A549 (cell line): ENCODE measurements around the gene FBRSL1. TPM values are rescaled to one million over a fixed set of nuclear protein-coding genes. Genes with fewer than 3 reads are reported as not detected.

ENCODE experiments used
- ATAC-seq, 2 experiments: fragments of 200-7000 bp in 1 of 2; fragments of >200 bp in 1 of 2; cut with Nextera tagmentation in 1 of 2; cut with Tn5 transposase in 1 of 2; 3 replicates each; pipeline versions ENCODE4 v1.8.0 to v1.9.1; 2018 to 2020; ENCODE audit warnings: mild to moderate bottlenecking in 1 of 2, moderate library complexity in 1 of 2
- CTCF ChIA-PET: fragments of 300-600 bp; sonication (Branson Sonifier 250); formaldehyde crosslinking; extraction: SDS; loops from one replicate; lab custom pipeline; 2021; ENCODE audit warnings: antibody characterized with exemption, inconsistent platforms; lab: Yijun Ruan, JAX
- POLR2A ChIA-PET: fragments of 350-600 bp; formaldehyde crosslinking; extraction: SDS; loops from one replicate; lab custom pipeline; 2021; ENCODE audit warnings: antibody characterized with exemption, inconsistent platforms; lab: Yijun Ruan, JAX
- DNase-seq, 2 experiments: peaks; one replicate each; pipeline versions ENCODE4 v3.0.0 to v3.0.0-alpha.2; 2011 to 2016; ENCODE audit warnings: low read depth in 1 of 2, low spot score in 1 of 2
- FAIRE-seq: peaks from 2 replicates; lab custom pipeline; 2011; peaks lifted over from hg19 to GRCh38; lab: Jason Lieb, UNC
- H3K27ac ChIP-seq, 2 experiments: fragments of >200 bp; sonication (Bioruptor Twin); formaldehyde crosslinking; 3 replicates each; pipeline ENCODE4 v1.5.1; 2016 to 2017
- H3K4me1 ChIP-seq: fragments of >200 bp; sonication (Bioruptor Twin); formaldehyde crosslinking; 3 replicates; pipeline ENCODE4 v1.6.1; 2016
- H3K4me2 ChIP-seq: fragments of >200 bp; sonication (Bioruptor Twin); formaldehyde crosslinking; 3 replicates; pipeline ENCODE4 v1.6.1; 2016
- H3K4me3 ChIP-seq: fragments of >200 bp; sonication (Bioruptor Twin); formaldehyde crosslinking; 3 replicates; pipeline ENCODE4 v1.5.1; 2016
- H3K9me3 ChIP-seq: fragments of >200 bp; sonication (Bioruptor Twin); formaldehyde crosslinking; 3 replicates; pipeline ENCODE4 v1.6.1; 2016
- BCL3 ChIP-seq: fragments of >200 bp; sonication (Bioruptor Twin); formaldehyde crosslinking; IDR thresholded peaks from 3 replicates; pipeline ENCODE4 v1.6.1; 2016
- BHLHE40 ChIP-seq: IDR thresholded peaks from 2 replicates; pipeline ENCODE4 v1.6.1; 2012; ENCODE audit warnings: low read depth, low read length, inconsistent platforms
- CBX8 ChIP-seq: fragments of 200-600 bp; sonication (generic); IDR thresholded peaks from 2 replicates; pipeline ENCODE4 v1.6.1; 2016
- CHD2 ChIP-seq: fragments of 150-350 bp; IDR thresholded peaks from 2 replicates; pipeline ENCODE4 v1.6.1; 2014; ENCODE audit warnings: low read length; ENCODE audit not compliant: partially characterized antibody
- EP300 ChIP-seq, 2 experiments: fragments of >200 bp; sonication (Bioruptor Twin); formaldehyde crosslinking; IDR thresholded peaks; 2 replicates in 1 of 2; 3 replicates in 1 of 2; pipeline ENCODE4 v1.6.1; 2016 to 2017
- FOSL2 ChIP-seq, 2 experiments: fragments of 450-650 bp in 1 of 2; fragments of >200 bp in 1 of 2; sonication (Bioruptor Twin) in 1 of 2; formaldehyde crosslinking; IDR thresholded peaks; 2 replicates each; pipeline versions ENCODE4 v1.5.0 to v1.6.1; 2016 to 2020; ENCODE audit warnings: mild to moderate bottlenecking in 1 of 2, moderate library complexity in 1 of 2
- GATA3 ChIP-seq: IDR thresholded peaks from 2 replicates; pipeline ENCODE4 v1.6.1; 2012; ENCODE audit warnings: borderline replicate concordance
- HDAC2 ChIP-seq: fragments of 200-600 bp; sonication (generic); IDR thresholded peaks from 2 replicates; pipeline ENCODE4 v1.6.1; 2016
- HMGXB4 ChIP-seq: fragments of 250-450 bp; sonication (Bioruptor Pico); IDR thresholded peaks from 2 replicates; pipeline ENCODE4 v1.5.0; 2021; ENCODE audit warnings: mild to moderate bottlenecking, moderate library complexity, borderline replicate concordance
- HOXA7 ChIP-seq: fragments of 250-450 bp; sonication (Bioruptor Pico); IDR thresholded peaks from 2 replicates; pipeline ENCODE4 v1.5.0; 2020; ENCODE audit warnings: mild to moderate bottlenecking, moderate library complexity
- HOXB5 ChIP-seq: fragments of 250-450 bp; sonication (Bioruptor Pico); IDR thresholded peaks from 2 replicates; pipeline ENCODE4 v1.5.0; 2020; ENCODE audit warnings: mild to moderate bottlenecking, moderate library complexity
- JUNB ChIP-seq: fragments of >200 bp; sonication (Bioruptor Twin); formaldehyde crosslinking; IDR thresholded peaks from 2 replicates; pipeline ENCODE4 v1.6.1; 2016
- KDM1A ChIP-seq: fragments of 200-600 bp; sonication (generic); IDR thresholded peaks from 2 replicates; pipeline ENCODE4 v1.6.1; 2016; ENCODE audit warnings: low read depth, mild to moderate bottlenecking
- MAFK ChIP-seq: fragments of 450-650 bp; IDR thresholded peaks from 2 replicates; pipeline ENCODE4 v1.6.1; 2014; ENCODE audit not compliant: partially characterized antibody
- MYC ChIP-seq: IDR thresholded peaks from 2 replicates; pipeline ENCODE4 v1.6.1; 2012; ENCODE audit warnings: mild to moderate bottlenecking, inconsistent platforms, low read length, improper control_type of control experiment, borderline replicate concordance
- NPAS2 ChIP-seq: fragments of 250-450 bp; sonication (Bioruptor Pico); IDR thresholded peaks from 2 replicates; pipeline ENCODE4 v1.8.0; 2022; ENCODE audit warnings: mild to moderate bottlenecking, moderate library complexity, borderline replicate concordance
- PBX3 ChIP-seq: IDR thresholded peaks from 2 replicates; pipeline ENCODE4 v1.6.1; 2012
- POLR2A ChIP-seq: IDR thresholded peaks from 2 replicates; pipeline ENCODE4 v1.6.1; 2012; ENCODE audit warnings: mild to moderate bottlenecking, low read length
- POLR2AphosphoS2 ChIP-seq: conservative IDR thresholded peaks from 2 replicates; pipeline ENCODE4 v1.6.1; 2012; ENCODE audit warnings: low read length, improper control_type of control experiment, inconsistent platforms
- RCOR1 ChIP-seq: fragments of 150-350 bp; IDR thresholded peaks from 2 replicates; pipeline ENCODE4 v1.6.1; 2014; ENCODE audit warnings: antibody characterized with exemption, low read length, low read depth
- RNF2 ChIP-seq: fragments of 200-600 bp; sonication (generic); IDR thresholded peaks from 2 replicates; pipeline ENCODE4 v1.6.1; 2016; ENCODE audit warnings: low read depth, mild to moderate bottlenecking, antibody characterized with exemption, moderate library complexity, borderline replicate concordance
- USF2 ChIP-seq: fragments of 450-650 bp; IDR thresholded peaks from 2 replicates; pipeline ENCODE4 v1.6.1; 2014; ENCODE audit warnings: antibody characterized with exemption
- ZC3H11A ChIP-seq: fragments of 450-650 bp; IDR thresholded peaks from 2 replicates; pipeline ENCODE4 v1.6.1; 2014; ENCODE audit warnings: antibody characterized with exemption, mild to moderate bottlenecking
- ZSCAN20 ChIP-seq: fragments of 250-450 bp; sonication (Bioruptor Pico); IDR thresholded peaks from 2 replicates; pipeline ENCODE4 v1.8.0; 2022; ENCODE audit warnings: mild to moderate bottlenecking, moderate library complexity
- WGBS: methylation state at CpG from one replicate; pipeline ENCODE4 v1.1.6; 2017; ENCODE audit errors: missing lambda C conversion rate; 5-methylcytosine and 5-hydroxymethylcytosine counted together
- polyA plus RNA-seq, 4 experiments: library from polyadenylated mRNA; depleted of rRNA in 3 of 4; stranded (reverse); fragments of >200 nt; fragmentation: RNase III in 1 of 4; extraction: RNeasy Plus Mini Kit Qiagen cat#74134 plus additional on column Dnase treatment in 1 of 4; gene quantifications; 2 replicates in 3 of 4; 3 replicates in 1 of 4; pipeline ENCODE4 v1.2.3, GENCODE V29; 2011 to 2017

Gene FBRSL1
- polyA plus RNA-seq, 2 of the 4 experiments (the other 2 are of a cell fraction) = 3.0 to 32.8 TPM

- TF ChIP-seq ZC3H11A = no peak
- no peak for TF ChIP-seq FOSL2 (IDR thresholded peaks at IDR 0.05)
- no peak for TF ChIP-seq FOSL2 (CRISPR knock-in tag; IDR thresholded peaks at IDR 0.05)
- TF ChIP-seq BHLHE40 = no peak
- no peak for TF ChIP-seq GATA3
- TF ChIP-seq NPAS2 = no peak
- no peak for TF ChIP-seq HOXB5 (CRISPR knock-in tag)
- TF ChIP-seq HDAC2 = no peak
- TF ChIP-seq PBX3 = no peak
- no peak for TF ChIP-seq MYC
- TF ChIP-seq HMGXB4 (CRISPR knock-in tag) = no peak
- no peak for TF ChIP-seq EP300 (IDR thresholded peaks at IDR 0.05)
- no peak for TF ChIP-seq HOXA7 (CRISPR knock-in tag)
- no peak for TF ChIP-seq ZSCAN20
- TF ChIP-seq USF2 = no peak
- no peak for TF ChIP-seq POLR2AphosphoS2
- TF ChIP-seq CBX8 = no peak
- no peak for TF ChIP-seq RNF2
- TF ChIP-seq RCOR1 = no peak
- ATAC-seq = no peak; a peak in 1 of 6 replicates
- Histone ChIP-seq H3K9me3 (no peaks in the 10 kb centered on the region), H3K4me3 (no peak overlapping the region), H3K4me2 (no peak overlapping the region), H3K27ac (no peak overlapping the region; a peak in 1 of 6 replicates), H3K4me1 (peaks cover 20% of the 10 kb centered on the region)
- ChIA-PET POLR2A (no interaction called here), CTCF (interaction anchor here (1.0 to 4.6 kb wide), 3 partner anchors 12 to 92 kb away, joined by 3 to 25 read pairs (median 5); no protein-coding TSS in a partner anchor)
- WGBS = 84% methylated on average over 8 of the region's 10 CpGs
- FAIRE-seq = no peak
- DNase-seq = no peak
These were observed 15.9 kb downstream of the FBRSL1 start for GRCh38 chr12:132505852-132506219.

- POLR2A ChIA-PET = no interaction called here
- DNase-seq (no peak), FAIRE-seq (no peak), ATAC-seq (no peak)
- no peaks in the 10 kb centered on the region for H3K9me3 ChIP-seq
- H3K4me2 ChIP-seq = no peak overlapping the region
- H3K4me1 ChIP-seq = peaks cover 20% of the 10 kb centered on the region
- 88% methylated on average over 19 of the region's 32 CpGs for WGBS
- no peak overlapping the region for H3K27ac ChIP-seq
- H3K4me3 ChIP-seq = no peak overlapping the region
- TF ChIP-seq BCL3 (no peak), KDM1A (no peak), EP300 (IDR thresholded peaks at IDR 0.05) (no peak), MAFK (peak; percentile 8), CHD2 (no peak), JUNB (no peak), POLR2A (no peak), RCOR1 (no peak)
- CTCF ChIA-PET = interaction anchor here (0.6 to 4.6 kb wide), 5 partner anchors 10 to 1558 kb away, joined by 3 to 25 read pairs (median 3); no protein-coding TSS in a partner anchor
These were observed 16.6 kb downstream of the FBRSL1 start for GRCh38 chr12:132506328-132507160.
